Right renal pelvis (tissue), 4 donors: ENCODE measurements around the gene PCBP1. TPM values are rescaled to one million over a fixed set of nuclear protein-coding genes. Genes with fewer than 3 reads are reported as not detected.
"Not testable (repeated sequence)": the region's sequence is repeated elsewhere in the genome, so short reads cannot be mapped to it uniquely, and the experiment has no call there.

Experiments
- DNase-seq, 4 donors: peaks; one replicate each; pipeline ENCODE4 v3.0.0-alpha.2; 2013; ENCODE audit warnings: low read depth in 4 of 4, low spot score in 3 of 4, missing footprints in 1 of 4
- polyA plus RNA-seq, 4 donors: library from polyadenylated mRNA; unstranded; fragments of 120-200 nt; gene quantifications; one replicate each; pipeline ENCODE4 v1.2.1, GENCODE V29; 2013; ENCODE audit not compliant: insufficient read length in 4 of 4

Gene PCBP1
- polyA plus RNA-seq, 4 donors: 298 to 339 (median 319) TPM

DNA sequence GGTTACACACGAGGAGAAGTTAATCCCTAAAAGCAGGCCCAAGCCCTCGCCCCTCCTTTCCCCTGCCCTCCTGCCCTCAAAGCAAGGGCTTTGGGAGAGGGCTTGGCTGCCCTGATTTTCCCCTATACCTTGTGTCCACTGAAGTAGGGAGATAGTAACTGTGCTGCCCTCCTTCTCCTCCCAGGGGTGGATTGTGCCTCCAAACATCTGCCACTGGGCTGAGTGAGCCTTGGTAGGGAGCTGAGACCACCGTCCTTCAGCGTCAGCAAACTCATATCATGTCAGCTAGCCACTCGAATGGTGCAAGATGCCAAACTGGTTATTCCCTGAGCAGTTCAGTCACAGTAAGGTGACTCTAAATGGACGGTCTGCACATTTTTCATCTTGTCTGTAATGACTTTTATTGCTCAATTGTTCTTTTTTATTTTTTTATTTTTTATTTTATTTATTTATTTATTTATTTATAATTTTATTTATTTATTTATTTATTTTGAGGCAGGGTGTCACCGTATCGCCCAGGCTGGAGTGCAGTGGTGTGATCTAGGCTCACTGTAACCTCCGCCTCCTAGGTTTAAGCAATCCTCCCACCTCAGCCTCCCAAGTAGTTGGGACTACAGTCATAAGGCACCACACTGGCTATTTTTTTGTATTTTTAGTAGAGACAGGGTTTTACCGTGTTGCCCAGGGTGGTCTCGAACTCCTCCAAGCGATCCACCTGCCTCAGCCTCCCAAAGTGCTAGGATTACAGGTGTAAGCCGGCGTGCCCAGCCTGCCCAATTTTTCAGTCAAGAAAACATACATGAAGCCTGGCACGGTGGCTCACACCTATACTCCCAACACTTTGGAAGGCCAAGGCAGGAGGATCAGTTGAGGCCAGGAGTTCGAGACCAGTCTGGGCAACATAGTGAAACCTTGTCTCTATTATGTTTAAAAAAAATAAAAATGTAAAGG, 8.7 kb downstream of the PCBP1 start:
- DNase-seq: no peak

DNA sequence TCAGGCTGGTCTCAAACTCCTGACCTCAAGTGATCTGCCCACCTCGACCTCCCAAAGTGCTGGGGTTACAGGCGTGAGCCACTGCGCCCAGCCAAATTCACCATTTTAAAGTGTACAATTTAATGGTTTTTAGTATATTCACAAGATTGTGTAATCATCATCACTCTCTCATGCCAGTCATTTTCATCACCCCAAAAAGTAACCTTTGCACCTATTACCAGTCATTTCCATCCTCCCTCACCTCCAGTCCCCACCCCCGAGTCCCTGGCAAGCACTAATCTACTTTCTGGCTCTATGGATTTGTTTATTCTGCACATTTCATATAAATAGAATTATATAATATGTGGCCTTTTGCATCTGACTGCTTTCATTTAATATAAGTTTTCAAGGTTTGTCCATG, 10.8 kb downstream of the PCBP1 start:
- DNase-seq: no peak

- no peak for DNase-seq
Observed at GRCh38 chr2:70099270-70099669, 12.0 kb downstream of the PCBP1 start.

- no peak for DNase-seq
Observed at GRCh38 chr2:70101174-70101573, 13.9 kb downstream of the PCBP1 start.

- DNase-seq: not testable (repeated sequence)
Observed at GRCh38 chr2:70101686-70102085, 14.4 kb downstream of the PCBP1 start.

GRCh38 chr2:70102323-70102905, 15.1 kb downstream of the PCBP1 start:
- not testable (repeated sequence) for DNase-seq

- DNase-seq: no peak
Observed at GRCh38 chr2:70103531-70104061, 16.3 kb downstream of the PCBP1 start.

DNA sequence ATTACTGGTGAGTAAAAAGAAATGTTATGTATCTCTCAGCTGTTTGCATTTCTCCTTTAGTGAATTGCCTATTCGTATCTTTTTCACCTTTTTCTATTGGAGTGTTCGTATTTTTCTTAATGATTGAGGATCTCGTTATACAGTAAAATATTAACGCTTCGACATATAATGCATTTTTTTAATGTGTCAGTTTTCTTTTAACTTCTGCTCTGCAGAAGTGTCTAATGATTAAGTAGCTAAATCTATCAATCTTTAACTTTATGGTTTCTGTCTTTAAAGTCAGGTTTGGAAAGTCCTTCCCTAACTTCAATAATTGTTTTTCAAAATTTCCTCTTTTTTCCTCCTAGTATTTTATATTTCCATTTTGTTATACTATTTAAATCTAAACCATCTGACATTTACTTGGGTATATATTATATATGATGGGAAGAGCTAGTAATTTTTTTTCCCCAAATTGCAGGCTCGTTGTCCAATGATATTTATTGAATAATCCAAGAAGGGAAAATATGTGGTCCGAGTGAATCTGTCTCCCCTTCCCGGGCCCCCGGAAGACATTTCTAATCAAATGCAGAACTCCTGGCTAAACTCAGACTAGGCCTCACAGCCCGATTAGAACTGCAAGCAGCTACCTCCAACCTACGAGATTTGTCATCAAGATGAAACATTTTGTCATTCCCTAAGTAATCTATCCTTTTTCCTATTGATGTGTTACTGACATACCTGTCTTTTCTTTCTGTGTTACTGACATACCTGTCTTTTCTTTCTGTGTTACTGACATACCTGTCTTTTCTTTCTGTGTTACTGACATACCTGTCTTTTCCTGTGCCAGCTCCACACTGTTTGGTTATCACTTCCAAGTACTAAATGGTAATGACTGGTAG, 17.2 kb downstream of the PCBP1 start:
- DNase-seq: peak in 1 of 4 donors; percentile 88

DNA sequence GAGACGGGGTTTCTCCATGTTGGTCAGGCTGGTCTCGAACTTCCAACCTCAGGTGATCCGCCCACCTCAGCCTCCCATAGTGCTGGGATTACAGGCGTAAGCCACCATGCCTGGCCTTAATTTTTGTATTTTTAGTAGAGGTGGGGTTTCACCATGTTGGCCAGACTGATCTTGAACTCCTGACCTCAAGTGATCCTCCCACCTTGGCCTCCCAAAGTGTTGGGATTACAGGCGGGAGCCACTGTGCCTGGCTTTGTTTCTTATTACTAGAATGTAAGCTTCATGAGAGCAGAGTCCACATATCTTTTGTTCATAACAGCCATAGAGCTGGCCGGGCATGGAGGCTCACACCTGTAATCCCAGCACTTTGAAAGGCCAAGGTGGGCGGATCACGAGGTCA, 18.9 kb downstream of the PCBP1 start:
- not testable (repeated sequence) for DNase-seq

GRCh38 chr2:70110397-70110796, 23.1 kb downstream of the PCBP1 start:
- not testable (repeated sequence) for DNase-seq

GRCh38 chr2:70111752-70112591, 24.7 kb downstream of the PCBP1 start:
- DNase-seq: no peak

GRCh38 chr2:70113359-70114070, 26.2 kb downstream of the PCBP1 start:
- DNase-seq: no peak

GRCh38 chr2:70115646-70116442, 28.6 kb downstream of the PCBP1 start:
- DNase-seq: no peak

DNA sequence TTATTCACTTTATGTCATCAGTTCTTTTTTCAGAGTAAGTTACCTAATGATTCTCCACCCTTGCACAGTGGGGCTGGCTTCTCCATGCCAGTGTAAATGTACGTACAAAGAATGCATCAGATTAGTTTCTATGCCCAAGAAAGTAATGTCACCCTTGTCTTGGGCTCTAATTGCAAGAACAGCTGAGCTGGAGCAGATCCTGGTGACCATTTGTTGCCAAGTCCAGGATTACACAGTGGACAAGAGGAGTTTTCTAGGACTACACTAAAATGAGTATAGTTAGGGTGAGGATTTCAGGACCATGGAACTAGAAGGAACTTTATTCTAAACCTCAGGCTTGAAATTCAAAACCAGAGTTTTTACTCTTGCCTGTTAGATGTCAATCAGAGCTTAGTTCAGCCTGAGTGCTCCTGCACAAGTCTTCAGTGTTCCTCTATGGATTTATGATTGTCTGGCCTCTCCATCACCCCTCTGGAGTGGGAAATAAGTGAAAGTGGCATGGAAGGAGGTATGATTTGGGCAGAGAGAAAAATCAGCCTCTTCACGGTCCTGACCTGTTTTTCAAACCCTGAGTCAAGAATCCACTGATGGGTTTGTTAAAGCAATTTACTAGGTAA, 29.8 kb downstream of the PCBP1 start:
- DNase-seq: no peak

DNA sequence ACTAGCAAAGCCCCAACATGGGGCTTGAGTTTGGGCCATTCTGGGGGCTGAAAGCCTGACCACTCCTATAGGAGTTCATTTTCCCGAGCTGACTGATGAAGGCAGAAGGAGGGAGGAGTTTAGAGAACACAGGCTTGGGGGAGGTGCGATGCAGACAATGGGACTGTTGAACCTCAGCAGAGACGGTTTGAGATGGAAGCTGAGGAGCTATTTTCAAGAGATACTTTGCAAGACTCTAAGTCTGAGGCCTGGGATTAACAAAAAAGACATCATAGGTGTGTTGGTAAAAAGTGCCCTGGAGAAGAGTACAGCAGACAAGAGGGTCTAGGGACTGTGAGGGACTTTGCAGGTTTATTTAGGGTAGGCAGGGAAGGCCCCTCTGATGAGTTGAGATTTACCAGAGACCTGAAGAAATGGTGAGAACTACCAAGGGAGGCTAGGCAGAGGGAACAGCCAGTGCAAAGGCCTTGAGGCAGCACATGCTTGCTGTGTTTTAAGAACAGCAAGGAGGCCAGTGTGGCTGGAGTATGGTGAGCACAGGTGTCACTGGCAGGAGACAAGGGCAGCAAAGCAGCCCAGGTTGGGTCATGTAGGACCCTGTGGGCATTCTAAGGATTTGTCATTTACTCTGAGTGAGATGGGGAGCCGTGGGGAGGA, 31.6 kb downstream of the PCBP1 start:
- DNase-seq: no peak

- no peak for DNase-seq
Observed at GRCh38 chr2:70121627-70122372, 34.5 kb downstream of the PCBP1 start.

DNA sequence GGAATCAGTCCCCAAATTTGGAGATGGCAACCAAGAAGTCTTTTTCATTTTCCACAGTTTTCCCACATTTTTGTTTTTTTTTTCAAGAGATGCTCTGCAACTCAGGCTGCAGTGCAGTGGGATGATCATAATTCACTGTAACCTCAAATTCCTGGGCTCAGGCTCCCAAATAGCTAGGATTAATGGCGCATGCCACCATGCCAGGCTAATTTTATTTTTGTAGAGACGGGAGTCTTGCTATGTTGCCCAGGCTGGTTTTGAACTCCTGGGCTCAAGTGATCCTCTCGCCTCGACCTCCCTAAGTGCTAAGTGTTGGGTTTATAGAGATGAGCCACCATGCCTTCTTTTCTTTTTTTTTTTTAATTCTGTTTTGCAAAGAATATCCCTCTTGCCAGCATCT, 35.2 kb downstream of the PCBP1 start:
- no peak for DNase-seq
